Inferior parietal cortex (tissue), 1 donor: ENCODE measurements around the gene TERF2IP.

Experiments
- DNase-seq: peaks from one replicate; pipeline ENCODE4 v3.0.0-alpha.2; 2016; ENCODE audit errors: extremely low spot score

TERF2IP gene, protein sequence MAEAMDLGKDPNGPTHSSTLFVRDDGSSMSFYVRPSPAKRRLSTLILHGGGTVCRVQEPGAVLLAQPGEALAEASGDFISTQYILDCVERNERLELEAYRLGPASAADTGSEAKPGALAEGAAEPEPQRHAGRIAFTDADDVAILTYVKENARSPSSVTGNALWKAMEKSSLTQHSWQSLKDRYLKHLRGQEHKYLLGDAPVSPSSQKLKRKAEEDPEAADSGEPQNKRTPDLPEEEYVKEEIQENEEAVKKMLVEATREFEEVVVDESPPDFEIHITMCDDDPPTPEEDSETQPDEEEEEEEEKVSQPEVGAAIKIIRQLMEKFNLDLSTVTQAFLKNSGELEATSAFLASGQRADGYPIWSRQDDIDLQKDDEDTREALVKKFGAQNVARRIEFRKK

GRCh38 chr16:75647492-75648264 is at the start of gene TERF2IP, which contains the start of gene KARS1:
Gene TERF2IP (plus strand): TSS chr16:75647773. CDS start chr16:75647883, 110 bp downstream.
Gene KARS1 (minus strand): TSS chr16:75647665. CDS start chr16:75647639, 26 bp downstream.
- DNase-seq, result peak; percentile 97

GRCh38 chr16:75599452-75600277 is 47.9 kb upstream of the TERF2IP start:
- DNase-seq, result no peak

DNA sequence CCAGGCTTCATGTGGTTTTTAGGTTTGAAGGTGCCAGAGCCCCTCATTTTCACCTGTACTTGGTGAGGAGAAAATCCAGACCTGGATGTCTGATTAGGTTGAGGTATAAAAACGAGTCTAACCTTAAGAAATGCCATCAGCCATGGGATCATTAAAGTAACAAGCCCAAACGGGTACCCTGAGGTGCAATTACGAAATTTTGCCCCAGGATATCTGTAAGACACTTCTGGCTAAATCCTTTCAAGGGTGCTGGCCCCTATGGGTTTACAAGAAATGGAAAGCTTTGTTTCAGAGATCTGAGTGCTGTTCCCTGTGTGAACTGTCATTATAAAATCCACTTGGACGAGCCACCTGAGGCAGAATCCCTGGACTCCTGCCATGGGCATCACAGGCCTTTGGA is 44.3 kb upstream of the TERF2IP start:
- no peak for DNase-seq

GRCh38 chr16:75606507-75606906 is 41.1 kb upstream of the TERF2IP start:
- DNase-seq, result no peak

DNA sequence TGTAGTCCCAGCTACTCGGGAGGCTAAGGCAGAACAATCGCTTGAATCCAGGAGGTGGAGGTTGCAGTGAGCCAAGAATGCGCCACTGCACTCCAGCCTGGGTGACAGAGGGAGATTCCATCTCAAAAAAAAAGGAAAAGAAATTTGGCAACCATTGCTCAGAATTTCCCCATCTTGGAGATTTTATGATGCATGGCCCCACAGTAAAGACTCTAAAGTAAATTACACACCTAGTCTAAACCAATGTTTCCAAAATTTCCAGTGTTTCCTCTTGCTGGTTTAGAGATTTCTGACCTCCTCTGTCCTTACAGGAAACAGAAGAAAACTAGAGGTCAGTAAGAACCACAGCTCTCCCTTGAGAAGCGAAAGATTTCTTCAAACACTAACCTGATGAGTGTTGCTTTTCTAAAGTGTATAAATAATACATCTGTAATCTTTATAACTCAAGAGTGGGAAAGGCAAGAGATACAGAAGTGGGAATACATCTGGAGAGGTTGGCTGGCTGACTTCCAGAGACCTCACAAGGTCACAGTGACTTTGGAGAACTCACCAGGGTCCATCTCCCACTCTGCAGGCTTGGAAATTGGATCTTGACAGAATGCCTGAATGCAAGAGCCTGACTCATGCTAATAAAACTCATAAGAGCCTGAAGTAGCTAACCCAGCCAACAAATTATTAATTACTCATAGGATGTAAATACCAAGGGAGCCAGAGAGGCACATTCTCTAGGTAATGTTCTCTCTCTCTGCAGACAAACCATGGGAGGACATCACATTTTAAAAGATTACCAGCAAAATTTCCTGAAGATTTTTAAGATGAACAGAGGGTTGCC is 33.3 kb upstream of the TERF2IP start:
- DNase-seq, result no peak

DNA sequence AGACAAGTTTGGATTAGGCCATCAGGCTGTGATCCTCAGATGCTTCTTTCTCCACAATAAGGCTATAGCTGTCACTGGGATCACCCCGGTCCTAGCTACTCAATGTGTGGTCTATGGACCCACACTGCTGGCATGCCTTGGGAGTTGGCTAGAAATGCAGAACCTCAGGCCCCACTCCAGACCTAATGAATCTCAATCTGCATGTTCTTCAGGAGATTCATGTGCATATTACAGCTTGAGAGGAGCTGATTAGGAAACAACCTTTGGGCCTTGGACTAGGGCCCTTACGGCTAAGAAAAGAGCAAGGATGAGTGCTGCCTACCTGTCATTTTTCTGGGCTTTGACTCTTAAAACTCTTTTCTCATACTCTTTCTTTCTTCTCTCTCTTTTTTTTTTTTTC is 32.0 kb upstream of the TERF2IP start:
- DNase-seq, result no peak

DNA sequence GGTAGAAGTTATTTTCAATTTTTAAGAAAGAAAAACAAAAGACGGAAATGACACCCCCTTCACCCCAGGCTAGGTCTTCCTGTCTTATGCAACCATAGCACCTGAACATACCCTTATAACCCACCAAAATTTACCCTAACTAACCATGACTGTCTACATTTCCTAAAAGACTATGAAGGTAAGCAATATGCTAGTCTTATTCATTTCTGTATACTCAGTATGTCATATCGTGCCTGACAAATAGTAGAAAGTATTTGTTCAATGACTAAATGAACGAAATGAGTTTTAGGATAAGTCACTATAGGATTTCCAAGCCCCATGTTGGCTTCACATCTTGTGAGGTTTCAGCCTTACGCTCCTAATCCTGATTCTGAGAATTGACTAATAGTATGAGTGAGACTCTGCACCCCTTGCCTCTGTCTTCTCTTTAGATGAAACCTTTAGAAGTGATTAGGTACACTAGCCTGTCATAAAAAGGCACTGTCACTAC is 31.0 kb upstream of the TERF2IP start:
- no peak for DNase-seq

GRCh38 chr16:75617121-75617520 is 30.5 kb upstream of the TERF2IP start:
- no peak for DNase-seq

- no peak for DNase-seq
These were observed 28.8 kb upstream of the TERF2IP start for GRCh38 chr16:75618780-75619179.

DNA sequence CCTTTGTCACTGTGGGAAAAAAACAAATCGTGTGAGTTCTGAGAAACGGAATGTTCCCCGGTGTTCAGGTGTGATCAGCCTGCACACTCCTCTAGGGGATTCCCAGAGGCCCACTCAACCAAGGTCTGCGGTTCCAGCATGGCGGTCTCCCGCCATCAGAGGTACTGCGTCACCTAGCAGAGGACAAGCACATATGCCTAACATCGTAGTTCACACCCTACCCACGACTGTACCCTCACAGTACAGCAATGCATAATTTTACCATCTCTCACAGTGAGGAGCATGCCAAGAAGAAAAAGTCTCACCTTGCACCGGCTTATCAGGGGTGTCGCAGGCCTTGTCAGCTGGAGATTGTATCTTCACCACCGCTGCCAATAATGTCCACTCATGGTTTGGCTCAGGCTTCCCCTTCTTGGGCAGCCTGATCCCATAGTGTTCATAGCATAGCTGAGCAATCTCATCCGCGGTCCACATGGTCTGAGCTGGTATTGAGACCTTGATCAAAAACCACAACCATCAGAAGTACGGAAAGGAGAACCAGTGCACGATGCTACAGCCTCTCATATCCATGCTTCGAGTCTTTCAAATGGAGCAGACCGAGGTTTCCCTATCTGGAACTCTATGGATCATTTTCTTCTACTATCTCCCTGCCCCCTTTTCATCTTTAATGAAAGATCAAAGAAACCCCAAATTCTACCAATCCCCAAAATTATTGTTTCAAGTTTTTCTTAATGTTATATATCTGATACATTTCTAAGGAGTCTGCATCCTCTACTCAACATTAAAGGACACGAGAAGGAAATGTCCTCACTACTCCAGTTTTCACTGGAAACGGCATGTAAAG is 27.0 kb upstream of the TERF2IP start:
- no peak for DNase-seq

DNA sequence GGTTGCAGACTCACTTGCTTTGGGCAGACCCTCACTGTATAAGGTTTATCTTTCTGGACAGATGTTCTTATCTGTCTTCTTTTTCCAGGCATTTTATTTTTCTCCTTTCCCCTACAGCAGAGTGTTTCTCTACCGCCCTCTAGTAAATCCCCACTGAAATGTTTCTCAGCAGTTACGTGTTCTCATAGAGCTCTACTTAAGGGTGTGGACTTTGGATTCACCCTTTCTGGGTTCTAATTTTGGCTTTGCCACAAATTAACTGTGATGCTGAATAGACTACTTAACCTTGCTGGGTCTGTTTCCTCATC is 26.4 kb upstream of the TERF2IP start:
- DNase-seq, result peak; percentile 65

DNA sequence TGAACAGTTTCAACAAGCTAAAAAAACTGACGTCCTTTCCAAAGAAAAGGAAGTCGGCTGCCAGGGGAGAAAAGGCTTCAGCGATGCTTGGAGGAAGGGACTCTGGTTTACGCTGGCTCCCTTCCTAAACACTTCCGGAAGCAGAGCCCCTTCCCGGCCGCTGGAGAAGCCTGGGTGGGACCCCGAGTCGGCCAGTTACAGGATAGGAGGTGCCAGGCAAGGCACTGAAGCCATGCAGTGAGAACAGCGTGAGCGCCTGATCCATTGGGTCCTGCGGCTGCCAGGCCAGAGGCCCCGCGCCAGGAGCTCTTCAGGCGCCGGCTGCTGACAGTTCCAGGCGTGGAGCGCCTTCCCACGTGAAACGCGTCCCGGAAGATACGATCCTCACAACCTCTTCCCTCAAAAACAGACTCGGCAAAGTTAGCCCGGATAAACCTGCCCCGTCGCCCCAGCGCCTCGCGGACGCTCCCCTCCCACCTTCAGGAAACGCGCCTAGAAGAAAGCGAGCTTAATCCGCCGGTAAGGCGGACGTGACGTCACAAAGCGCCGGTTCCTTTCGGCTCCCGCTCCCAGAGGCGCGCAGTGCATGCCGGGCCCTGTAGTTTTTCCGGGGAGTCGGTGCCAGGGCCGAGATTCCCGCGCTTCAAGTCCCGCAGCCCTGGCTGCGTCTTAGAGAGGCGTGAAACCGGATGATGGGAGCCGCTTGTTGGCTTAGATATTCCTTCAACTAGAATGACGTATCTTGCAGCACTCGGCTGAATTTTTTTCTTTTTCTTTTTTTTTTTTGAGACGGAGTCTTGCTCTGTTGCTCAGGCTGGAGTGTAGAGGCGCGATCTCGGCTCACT is 24.6 kb upstream of the TERF2IP start, which contains the start of gene ADAT1:
Gene ADAT1 (minus strand): TSS at position 521 of the 845 bp plus-strand sequence. CDS start 2,482 bp downstream, outside the sequence.
- peak; percentile 98 for DNase-seq

DNA sequence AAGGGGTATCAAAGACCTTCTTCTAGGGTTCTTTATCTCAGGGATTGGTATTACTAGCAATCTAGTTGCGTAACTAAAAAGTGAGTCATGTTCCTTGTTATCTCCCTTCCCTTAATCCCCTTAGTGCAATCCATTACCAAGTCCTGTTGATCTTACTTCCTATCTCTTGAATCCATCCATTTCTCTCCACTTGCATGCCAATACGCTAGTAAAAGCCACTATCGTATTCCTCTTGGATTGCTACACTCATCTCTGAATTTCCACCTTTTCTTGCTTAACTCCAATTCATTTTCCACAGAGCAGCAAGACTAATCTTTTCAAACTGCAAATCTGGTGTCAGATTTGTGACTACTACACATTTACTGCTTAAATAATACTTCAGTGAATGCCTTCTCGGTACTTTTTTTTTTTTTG is 22.6 kb upstream of the TERF2IP start:
- DNase-seq, result no peak

GRCh38 chr16:75626806-75627205 is 20.8 kb upstream of the TERF2IP start:
- DNase-seq, result no peak

- no peak for DNase-seq
These were observed 19.7 kb upstream of the TERF2IP start for GRCh38 chr16:75627851-75628250.

DNA sequence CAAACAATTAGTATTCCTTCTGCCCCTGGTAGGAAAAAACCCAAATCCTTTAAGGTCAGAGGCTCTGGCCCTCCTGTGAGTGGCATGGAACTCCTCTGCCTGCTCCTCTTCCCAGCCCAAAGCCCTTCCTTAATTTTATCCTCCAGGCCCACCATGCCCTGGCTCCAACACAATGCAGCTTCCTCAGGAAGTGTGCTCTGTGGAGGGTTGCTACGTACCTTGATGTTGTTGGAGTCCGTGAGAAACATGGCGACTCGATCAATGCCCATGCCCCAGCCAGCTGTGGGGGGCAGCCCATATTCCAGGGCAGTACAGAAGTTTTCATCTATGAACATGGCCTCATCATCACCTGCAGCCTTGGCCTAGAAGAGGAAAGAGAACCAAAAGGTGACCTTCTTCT is 19.2 kb upstream of the TERF2IP start:
- DNase-seq, result no peak

- DNase-seq, result no peak
These were observed 18.4 kb upstream of the TERF2IP start for GRCh38 chr16:75629132-75629531.

GRCh38 chr16:75630052-75630451 is 17.5 kb upstream of the TERF2IP start:
- no peak for DNase-seq

DNA sequence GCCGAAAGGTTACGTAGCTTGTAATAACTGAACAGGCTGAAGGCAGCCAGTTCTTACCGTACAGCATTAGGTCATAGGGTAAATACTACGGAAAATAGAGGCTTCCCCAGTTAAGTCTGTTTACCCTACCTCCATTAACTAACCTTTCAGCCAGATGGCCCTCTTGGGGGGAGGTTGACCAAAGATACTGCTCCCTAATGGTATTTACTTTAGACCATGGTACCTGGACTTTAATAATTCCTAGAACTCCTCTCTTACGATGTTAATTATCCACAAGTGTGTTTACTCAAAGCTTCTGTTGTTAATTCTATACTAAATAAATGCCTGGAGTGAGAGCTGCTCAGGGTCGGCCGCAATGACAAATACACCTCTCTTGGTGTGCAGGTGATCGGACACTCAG is 14.7 kb upstream of the TERF2IP start:
- DNase-seq, result no peak
